Measurements from ENCODE around the gene TSHR.

- TF ChIP-seq, protein P1, sequence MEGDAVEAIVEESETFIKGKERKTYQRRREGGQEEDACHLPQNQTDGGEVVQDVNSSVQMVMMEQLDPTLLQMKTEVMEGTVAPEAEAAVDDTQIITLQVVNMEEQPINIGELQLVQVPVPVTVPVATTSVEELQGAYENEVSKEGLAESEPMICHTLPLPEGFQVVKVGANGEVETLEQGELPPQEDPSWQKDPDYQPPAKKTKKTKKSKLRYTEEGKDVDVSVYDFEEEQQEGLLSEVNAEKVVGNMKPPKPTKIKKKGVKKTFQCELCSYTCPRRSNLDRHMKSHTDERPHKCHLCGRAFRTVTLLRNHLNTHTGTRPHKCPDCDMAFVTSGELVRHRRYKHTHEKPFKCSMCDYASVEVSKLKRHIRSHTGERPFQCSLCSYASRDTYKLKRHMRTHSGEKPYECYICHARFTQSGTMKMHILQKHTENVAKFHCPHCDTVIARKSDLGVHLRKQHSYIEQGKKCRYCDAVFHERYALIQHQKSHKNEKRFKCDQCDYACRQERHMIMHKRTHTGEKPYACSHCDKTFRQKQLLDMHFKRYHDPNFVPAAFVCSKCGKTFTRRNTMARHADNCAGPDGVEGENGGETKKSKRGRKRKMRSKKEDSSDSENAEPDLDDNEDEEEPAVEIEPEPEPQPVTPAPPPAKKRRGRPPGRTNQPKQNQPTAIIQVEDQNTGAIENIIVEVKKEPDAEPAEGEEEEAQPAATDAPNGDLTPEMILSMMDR (IDR thresholded peaks at IDR 0.05) = peak; percentile 72 to 88 (median 84)
- no peak for TF ChIP-seq EP300 (IDR thresholded peaks at IDR 0.05)
- TF ChIP-seq POLR2A (IDR thresholded peaks at IDR 0.05) = no peak
These were observed 628 bp upstream of the TSHR start for GRCh38 chr14:80954687-80955299.
